Neural progenitor cell (in vitro differentiated cells): Measurements from ENCODE around the gene LKAAEAR1.

Experiments used
- EZH2 ChIP-seq: fragments of 200-600 bp; sonication (generic); IDR thresholded peaks from 2 replicates; pipeline ENCODE4 v1.6.1; 2017; ENCODE audit warnings: antibody characterized with exemption, mild to moderate bottlenecking, moderate library complexity
- EZH2phosphoT487 ChIP-seq: fragments of 200-600 bp; sonication (generic); IDR thresholded peaks from 2 replicates; pipeline ENCODE4 v1.6.1; 2017; ENCODE audit warnings: antibody characterized with exemption
- TF ChIP-seq, protein P1 (sequence below): fragments of 200-600 bp; sonication (generic); IDR thresholded peaks from 2 replicates; pipeline ENCODE4 v1.5.1; 2017; ENCODE audit warnings: antibody characterized with exemption, mild to moderate bottlenecking

DNA sequence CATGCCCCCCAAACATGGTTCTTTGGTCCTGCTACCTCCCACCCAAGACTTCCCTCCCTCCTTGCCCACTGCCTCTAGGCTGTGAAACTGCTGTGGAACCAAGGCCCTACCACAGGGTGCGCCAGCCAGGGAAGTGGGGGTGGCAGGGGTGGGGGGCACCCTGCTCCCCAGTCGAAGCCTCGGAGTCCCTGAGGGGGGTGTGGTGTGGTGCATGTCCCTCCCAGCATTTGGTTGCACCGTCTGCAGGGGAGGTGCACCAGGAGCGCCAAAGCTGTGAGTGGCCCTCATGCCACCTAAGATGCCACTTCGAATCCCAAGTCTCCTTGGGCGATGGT is 6.7 kb downstream of the LKAAEAR1 start:
- TF ChIP-seq, protein P1, sequence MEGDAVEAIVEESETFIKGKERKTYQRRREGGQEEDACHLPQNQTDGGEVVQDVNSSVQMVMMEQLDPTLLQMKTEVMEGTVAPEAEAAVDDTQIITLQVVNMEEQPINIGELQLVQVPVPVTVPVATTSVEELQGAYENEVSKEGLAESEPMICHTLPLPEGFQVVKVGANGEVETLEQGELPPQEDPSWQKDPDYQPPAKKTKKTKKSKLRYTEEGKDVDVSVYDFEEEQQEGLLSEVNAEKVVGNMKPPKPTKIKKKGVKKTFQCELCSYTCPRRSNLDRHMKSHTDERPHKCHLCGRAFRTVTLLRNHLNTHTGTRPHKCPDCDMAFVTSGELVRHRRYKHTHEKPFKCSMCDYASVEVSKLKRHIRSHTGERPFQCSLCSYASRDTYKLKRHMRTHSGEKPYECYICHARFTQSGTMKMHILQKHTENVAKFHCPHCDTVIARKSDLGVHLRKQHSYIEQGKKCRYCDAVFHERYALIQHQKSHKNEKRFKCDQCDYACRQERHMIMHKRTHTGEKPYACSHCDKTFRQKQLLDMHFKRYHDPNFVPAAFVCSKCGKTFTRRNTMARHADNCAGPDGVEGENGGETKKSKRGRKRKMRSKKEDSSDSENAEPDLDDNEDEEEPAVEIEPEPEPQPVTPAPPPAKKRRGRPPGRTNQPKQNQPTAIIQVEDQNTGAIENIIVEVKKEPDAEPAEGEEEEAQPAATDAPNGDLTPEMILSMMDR: no peak
- TF ChIP-seq EZH2phosphoT487 (no peak), EZH2 (no peak)
